Measurements from ENCODE around the gene PARVB.
A peak's percentile ranks its signal among the peaks of the same experiment; 100 is the strongest.
"Not testable (repeated sequence)": the region's sequence is repeated elsewhere in the genome, so short reads cannot be mapped to it uniquely, and the experiment has no call there.

PARVB gene

GRCh38 chr22:44089717-44090570, 65.8 kb downstream of the PARVB start:
- no peak for DNase-seq

- no peak for DNase-seq
These were observed 66.4 kb downstream of the PARVB start for GRCh38 chr22:44090571-44090905.

GRCh38 chr22:44091021-44091721, 67.1 kb downstream of the PARVB start:
- DNase-seq: peak; percentile 58

GRCh38 chr22:44091751-44092150, 67.6 kb downstream of the PARVB start:
- no peak for DNase-seq

GRCh38 chr22:44092636-44093220, 68.6 kb downstream of the PARVB start:
- no peak for DNase-seq

- DNase-seq: no peak
These were observed 69.7 kb downstream of the PARVB start for GRCh38 chr22:44093791-44094190.

- DNase-seq: no peak
These were observed 70.7 kb downstream of the PARVB start for GRCh38 chr22:44094751-44095302.

GRCh38 chr22:44096736-44097135, 72.6 kb downstream of the PARVB start:
- DNase-seq: no peak

GRCh38 chr22:44097263-44098020, 73.3 kb downstream of the PARVB start:
- DNase-seq: no peak

GRCh38 chr22:44098021-44098739, 74.1 kb downstream of the PARVB start:
- DNase-seq: no peak

GRCh38 chr22:44098966-44099530, 74.9 kb downstream of the PARVB start:
- no peak for DNase-seq

GRCh38 chr22:44099696-44100095, 75.6 kb downstream of the PARVB start:
- no peak for DNase-seq

- no peak for DNase-seq
These were observed 76.3 kb downstream of the PARVB start for GRCh38 chr22:44100411-44100810.

- no peak for DNase-seq
These were observed 78.0 kb downstream of the PARVB start for GRCh38 chr22:44102121-44102520.

- no peak for DNase-seq
These were observed 78.8 kb downstream of the PARVB start for GRCh38 chr22:44102856-44103255.

GRCh38 chr22:44103735-44104480, 79.8 kb downstream of the PARVB start:
- no peak for DNase-seq

GRCh38 chr22:44107340-44107739, 83.2 kb downstream of the PARVB start:
- peak; percentile 51 for DNase-seq

GRCh38 chr22:44108076-44108475, 84.0 kb downstream of the PARVB start:
- no peak for DNase-seq

GRCh38 chr22:44108806-44109385, 84.8 kb downstream of the PARVB start:
- DNase-seq: no peak

GRCh38 chr22:44109416-44109815, 85.3 kb downstream of the PARVB start:
- no peak for DNase-seq

GRCh38 chr22:44110656-44111055, 86.6 kb downstream of the PARVB start:
- not testable (repeated sequence) for DNase-seq
